DND-41 (cell line): ENCODE results near the gene TAF4.

Experiments
- EZH2 ChIP-seq: IDR thresholded peaks from 3 replicates; pipeline ENCODE4 v1.6.1; 2012; ENCODE audit warnings: borderline replicate concordance, low read depth, mild to moderate bottlenecking, moderate library complexity, low read length, inconsistent platforms; ENCODE audit not compliant: severe bottlenecking
- TF ChIP-seq, protein P1 (sequence below): IDR thresholded peaks from 2 replicates; pipeline ENCODE4 v1.5.1; 2012; ENCODE audit warnings: borderline replicate concordance, low read length, moderate library complexity, mild to moderate bottlenecking; ENCODE audit not compliant: poor library complexity, severe bottlenecking; ENCODE audit errors: extremely low read depth

DNA sequence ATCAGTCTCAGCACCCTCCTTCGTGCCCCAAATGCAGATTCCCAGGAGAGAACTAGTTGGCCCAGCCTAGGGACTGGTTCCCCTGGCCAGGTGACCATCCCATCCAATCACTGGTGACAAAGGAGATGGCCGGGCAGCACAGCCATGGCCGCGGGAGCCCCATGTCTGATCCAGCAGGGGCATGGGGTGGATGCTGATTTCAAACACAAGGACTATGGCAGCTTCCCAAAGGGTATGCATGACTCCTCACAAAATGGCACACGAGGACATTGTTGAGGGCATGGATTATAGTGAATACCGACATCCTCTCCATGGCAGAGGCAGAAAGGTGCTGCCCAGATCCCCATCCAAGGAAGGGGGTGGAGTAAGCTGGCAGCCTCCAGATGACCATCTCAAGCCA is 46.7 kb upstream of the TAF4 start:
- TF ChIP-seq, protein P1, sequence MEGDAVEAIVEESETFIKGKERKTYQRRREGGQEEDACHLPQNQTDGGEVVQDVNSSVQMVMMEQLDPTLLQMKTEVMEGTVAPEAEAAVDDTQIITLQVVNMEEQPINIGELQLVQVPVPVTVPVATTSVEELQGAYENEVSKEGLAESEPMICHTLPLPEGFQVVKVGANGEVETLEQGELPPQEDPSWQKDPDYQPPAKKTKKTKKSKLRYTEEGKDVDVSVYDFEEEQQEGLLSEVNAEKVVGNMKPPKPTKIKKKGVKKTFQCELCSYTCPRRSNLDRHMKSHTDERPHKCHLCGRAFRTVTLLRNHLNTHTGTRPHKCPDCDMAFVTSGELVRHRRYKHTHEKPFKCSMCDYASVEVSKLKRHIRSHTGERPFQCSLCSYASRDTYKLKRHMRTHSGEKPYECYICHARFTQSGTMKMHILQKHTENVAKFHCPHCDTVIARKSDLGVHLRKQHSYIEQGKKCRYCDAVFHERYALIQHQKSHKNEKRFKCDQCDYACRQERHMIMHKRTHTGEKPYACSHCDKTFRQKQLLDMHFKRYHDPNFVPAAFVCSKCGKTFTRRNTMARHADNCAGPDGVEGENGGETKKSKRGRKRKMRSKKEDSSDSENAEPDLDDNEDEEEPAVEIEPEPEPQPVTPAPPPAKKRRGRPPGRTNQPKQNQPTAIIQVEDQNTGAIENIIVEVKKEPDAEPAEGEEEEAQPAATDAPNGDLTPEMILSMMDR, result no peak
- TF ChIP-seq EZH2, result no peak
